PC-3 (cell line): ENCODE results near the gene MGMT.

ENCODE experiments used
- CTCF ChIP-seq: fragments of 300-600 bp; sonication (generic); conservative IDR thresholded peaks from 2 replicates; pipeline ENCODE4 v1.5.1; 2017; ENCODE audit warnings: antibody characterized with exemption, low read depth, mild to moderate bottlenecking, low read length
- EZH2 ChIP-seq: fragments of 300-600 bp; sonication (generic); IDR thresholded peaks from one replicate; pipeline ENCODE4 v1.6.1; 2017; ENCODE audit warnings: antibody characterized with exemption, mild to moderate bottlenecking, low read length; ENCODE audit not compliant: unreplicated experiment
- EZH2phosphoT487 ChIP-seq: fragments of 300-600 bp; sonication (generic); IDR thresholded peaks from 2 replicates; pipeline ENCODE4 v1.6.1; 2018; ENCODE audit warnings: mild to moderate bottlenecking, antibody characterized with exemption, low read length, borderline replicate concordance

GRCh38 chr10:129602938-129603535 lies 136.0 kb downstream of the MGMT start:
- TF ChIP-seq CTCF (no peak), EZH2 (no peak), EZH2phosphoT487 (no peak)
